HuH-7.5 (cell line): ENCODE measurements around the gene EEFSEC.

Experiments
- DNase-seq: peaks from one replicate; pipeline ENCODE4 v3.0.0; 2011; ENCODE audit warnings: low spot score

The EEFSEC gene

GRCh38 chr3:128447561-128448013 is 294.3 kb downstream of the EEFSEC start:
- no peak for DNase-seq

GRCh38 chr3:128448491-128448890 is 295.2 kb downstream of the EEFSEC start:
- DNase-seq = no peak

GRCh38 chr3:128449111-128449638 is 295.9 kb downstream of the EEFSEC start:
- DNase-seq = no peak

- no peak for DNase-seq
Observed at GRCh38 chr3:128452120-128452519, 298.8 kb downstream of the EEFSEC start.

GRCh38 chr3:128452678-128453275 is 299.5 kb downstream of the EEFSEC start:
- no peak for DNase-seq

DNA sequence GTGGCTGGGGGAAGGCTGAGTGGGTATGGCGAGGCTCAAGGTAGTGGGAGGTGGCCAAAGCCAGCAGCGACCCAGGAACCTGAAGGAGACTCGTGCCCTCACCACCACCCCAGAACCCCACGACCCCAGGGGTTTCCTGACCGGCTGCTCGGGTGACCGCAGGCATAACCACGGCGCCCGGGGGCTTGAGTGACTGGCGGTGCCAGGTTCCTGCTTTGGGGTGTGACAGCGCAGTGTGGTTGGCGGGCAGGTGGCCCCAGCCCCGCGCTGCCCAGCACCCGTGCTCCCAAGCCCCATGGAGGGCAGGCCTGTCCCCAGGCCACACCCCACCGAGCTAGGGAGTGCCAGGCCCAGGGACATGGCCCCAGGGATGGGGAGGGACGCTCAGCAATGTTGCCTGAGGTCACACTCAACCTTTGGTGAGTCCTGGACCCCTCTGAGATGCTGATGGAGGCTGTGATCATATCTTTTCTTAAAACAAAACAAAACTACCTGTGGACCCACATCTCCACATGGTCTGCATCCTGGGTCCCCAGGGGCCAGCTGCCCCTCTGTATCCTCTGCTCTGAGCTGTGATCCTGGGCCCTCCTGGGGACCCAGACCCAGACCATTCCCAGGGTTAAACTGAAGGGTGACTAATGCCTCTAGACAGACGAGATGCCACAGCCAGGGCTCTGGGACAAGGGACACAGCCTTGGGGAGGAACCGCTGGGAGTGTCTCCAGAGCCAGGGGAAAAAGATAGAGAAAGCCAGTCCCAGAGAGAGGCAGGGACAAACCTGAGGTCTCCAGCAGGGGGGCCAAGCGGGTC is 300.4 kb downstream of the EEFSEC start:
- no peak for DNase-seq

- no peak for DNase-seq
Observed at GRCh38 chr3:128454310-128454618, 301.0 kb downstream of the EEFSEC start.

GRCh38 chr3:128455116-128455515 is 301.8 kb downstream of the EEFSEC start:
- no peak for DNase-seq

- no peak for DNase-seq
Observed at GRCh38 chr3:128455786-128456748, 302.8 kb downstream of the EEFSEC start.

DNA sequence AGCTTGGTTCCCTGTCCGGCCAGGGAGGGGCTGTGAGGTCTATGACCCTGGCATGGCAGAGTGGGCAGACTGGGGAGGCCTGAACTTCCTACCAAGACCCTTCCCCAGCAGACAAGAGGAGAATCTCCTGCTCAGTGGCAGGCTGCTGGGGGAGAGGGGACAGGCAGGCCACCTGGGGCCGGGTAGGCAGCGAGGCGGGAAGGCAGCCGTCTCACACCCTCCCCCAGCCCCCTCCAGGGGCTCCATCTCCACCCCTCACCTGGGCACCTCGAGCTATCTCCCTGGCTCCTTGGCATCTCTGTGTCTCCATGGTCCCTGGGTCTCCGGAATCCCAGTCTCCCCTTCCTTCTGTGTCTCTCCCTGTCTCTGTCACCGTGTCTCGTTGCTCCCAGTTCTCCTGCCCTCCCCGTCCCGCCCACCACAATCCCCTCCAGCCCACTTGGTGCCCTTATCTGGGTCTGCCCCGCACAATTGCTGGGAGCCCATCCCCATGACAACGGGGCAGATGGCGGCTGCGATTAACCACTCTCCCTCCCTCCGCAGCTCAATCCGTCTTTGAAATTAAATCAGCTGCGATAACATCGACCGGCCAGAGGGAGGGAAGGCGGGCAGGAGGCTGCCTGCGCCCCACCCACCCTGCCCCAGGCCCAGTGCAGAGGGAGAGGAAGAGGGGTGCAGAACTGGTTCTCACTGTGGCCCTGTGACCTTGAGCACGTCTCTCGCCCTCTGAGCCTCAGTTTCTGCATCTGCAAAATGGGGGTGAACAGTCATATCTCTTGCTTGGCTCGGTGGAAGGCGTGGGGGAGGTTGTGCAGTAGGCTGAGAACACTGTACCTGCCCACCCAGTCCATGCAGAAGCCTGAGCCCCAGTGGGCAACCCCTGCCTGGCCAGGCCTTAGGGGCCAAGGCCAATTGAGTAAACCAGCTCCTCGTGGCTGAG is 303.8 kb downstream of the EEFSEC start:
- DNase-seq = no peak

DNA sequence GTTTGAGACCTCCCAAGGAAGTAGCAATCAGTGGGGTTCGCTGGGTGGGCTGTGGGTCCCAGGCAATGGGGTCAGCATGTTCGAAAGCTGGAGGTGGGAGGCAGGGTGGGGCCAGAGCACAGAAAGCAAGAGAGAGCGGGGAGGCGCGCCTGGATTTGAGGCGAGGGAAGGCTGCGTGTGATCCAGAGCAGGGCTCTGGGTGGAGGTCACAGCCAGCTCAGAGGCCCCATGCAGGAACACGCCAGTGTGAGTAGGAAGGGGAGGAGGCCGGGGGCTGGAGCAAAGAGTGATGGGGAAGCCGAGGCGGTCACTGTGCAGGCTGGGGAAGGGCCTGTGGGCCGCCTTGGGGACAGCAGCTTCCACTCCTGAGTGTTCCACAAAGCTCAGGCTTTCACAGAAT is 304.7 kb downstream of the EEFSEC start:
- DNase-seq = no peak
